GM18907 (cell line): ENCODE measurements around the gene PTCHD1.

ENCODE experiments used
- ATAC-seq: cut with Tn5 transposase; IDR thresholded peaks from one replicate; pipeline ENCODE4 v1.9.1; 2021; ENCODE audit warnings: mild to moderate bottlenecking, moderate library complexity; ENCODE audit not compliant: unreplicated experiment

Gene PTCHD1

GRCh38 chrX:23394421-23394820 is 59.8 kb downstream of the PTCHD1 start:
- no peak for ATAC-seq

- ATAC-seq, result no peak
Observed at GRCh38 chrX:23396263-23396662, 61.6 kb downstream of the PTCHD1 start.

GRCh38 chrX:23398570-23398969 is 63.9 kb downstream of the PTCHD1 start:
- no peak for ATAC-seq

GRCh38 chrX:23403849-23404248 is 69.2 kb downstream of the PTCHD1 start:
- ATAC-seq, result no peak

- ATAC-seq, result no peak
Observed at GRCh38 chrX:23422912-23423311, 88.3 kb downstream of the PTCHD1 start.

- no peak for ATAC-seq
Observed at GRCh38 chrX:23434356-23434884, 99.8 kb downstream of the PTCHD1 start.

GRCh38 chrX:23435108-23435507 is 100.5 kb downstream of the PTCHD1 start:
- ATAC-seq, result no peak

- ATAC-seq, result no peak
Observed at GRCh38 chrX:23435575-23435974, 100.9 kb downstream of the PTCHD1 start.

- no peak for ATAC-seq
Observed at GRCh38 chrX:23436875-23437274, 102.2 kb downstream of the PTCHD1 start.

GRCh38 chrX:23451266-23451665 is 116.6 kb downstream of the PTCHD1 start:
- no peak for ATAC-seq
